Activated T-cell treated with anti-CD3 and anti-CD28 coated beads for 4 hours (primary cell): Measurements from ENCODE around the gene GPRASP2.

Source experiments
- DNase-seq: peaks from one replicate; pipeline ENCODE4 v3.0.0-alpha.2; 2020

GPRASP2 gene

GRCh38 chrX:102745857-102746584, 33.8 kb downstream of the GPRASP2 start:
- no peak for DNase-seq

- DNase-seq, result no peak
These were observed 53.0 kb downstream of the GPRASP2 start for GRCh38 chrX:102765217-102765616.

GRCh38 chrX:102765809-102766208, 53.6 kb downstream of the GPRASP2 start:
- DNase-seq, result no peak

GRCh38 chrX:102767287-102767686, 55.0 kb downstream of the GPRASP2 start:
- no peak for DNase-seq
